GM23248 (cell line): Measurements from ENCODE around the gene UBE3D. TPM values are rescaled to one million over a fixed set of nuclear protein-coding genes. Genes with fewer than 3 reads are reported as not detected.
A peak's percentile ranks its signal among the peaks of the same experiment; 100 is the strongest.

ENCODE experiments used
- DNase-seq: peaks from one replicate; pipeline ENCODE4 v3.0.0-alpha.2; 2015
- H2AFZ ChIP-seq: fragments of 200-600 bp; sonication (generic); 2 replicates; pipeline ENCODE4 v1.6.1; 2016; ENCODE audit warnings: antibody characterized with exemption
- H3F3A ChIP-seq: fragments of 200-600 bp; sonication (generic); 2 replicates; pipeline ENCODE4 v1.6.1; 2016; ENCODE audit warnings: mild to moderate bottlenecking, antibody characterized with exemption, mixed run types; ENCODE audit not compliant: insufficient read depth
- H3K27ac ChIP-seq: fragments of 200-600 bp; sonication (generic); 2 replicates; pipeline ENCODE4 v1.5.1; 2016; ENCODE audit warnings: mild to moderate bottlenecking
- H3K27me3 ChIP-seq: fragments of 200-600 bp; sonication (generic); replicated peaks from 2 replicates; pipeline ENCODE4 v1.6.1; 2016; ENCODE audit warnings: mild to moderate bottlenecking; ENCODE audit not compliant: insufficient read depth
- H3K36me3 ChIP-seq: fragments of 200-600 bp; sonication (generic); 2 replicates; pipeline ENCODE4 v1.6.1; 2016; ENCODE audit warnings: low read depth, mild to moderate bottlenecking
- H3K4me1 ChIP-seq: fragments of 200-600 bp; sonication (generic); 2 replicates; pipeline ENCODE4 v1.6.1; 2016; ENCODE audit warnings: mild to moderate bottlenecking; ENCODE audit not compliant: insufficient read depth
- H3K4me2 ChIP-seq: fragments of 200-600 bp; sonication (generic); one replicate; pipeline ENCODE4 v1.6.1; 2016; ENCODE audit warnings: mild to moderate bottlenecking; ENCODE audit not compliant: unreplicated experiment
- H3K4me3 ChIP-seq: fragments of 200-600 bp; sonication (generic); 2 replicates; pipeline ENCODE4 v1.5.1; 2016; ENCODE audit warnings: mild to moderate bottlenecking
- H3K79me2 ChIP-seq: fragments of 200-600 bp; sonication (generic); 2 replicates; pipeline ENCODE4 v1.6.1; 2016; ENCODE audit warnings: mild to moderate bottlenecking; ENCODE audit not compliant: insufficient read depth
- H3K9ac ChIP-seq: fragments of 200-600 bp; sonication (generic); 2 replicates; pipeline ENCODE4 v1.6.1; 2016; ENCODE audit warnings: mild to moderate bottlenecking
- H3K9me2 ChIP-seq: fragments of 200-600 bp; sonication (generic); 2 replicates; pipeline ENCODE4 v1.6.1; 2016; ENCODE audit warnings: mixed run types, mild to moderate bottlenecking, moderate library complexity; ENCODE audit not compliant: insufficient read depth
- H3K9me3 ChIP-seq: fragments of 200-600 bp; sonication (generic); one replicate; pipeline ENCODE4 v1.6.1; 2017; ENCODE audit warnings: low read depth
- H4K20me1 ChIP-seq: fragments of 200-600 bp; sonication (generic); 2 replicates; pipeline ENCODE4 v1.6.0; 2016; ENCODE audit not compliant: insufficient read depth
- EZH2 ChIP-seq: fragments of 200-600 bp; sonication (generic); IDR thresholded peaks from 2 replicates; pipeline ENCODE4 v1.6.1; 2018; ENCODE audit warnings: antibody characterized with exemption, mild to moderate bottlenecking; ENCODE audit not compliant: insufficient read depth, poor library complexity, severe bottlenecking
- EZH2phosphoT487 ChIP-seq: fragments of 200-600 bp; sonication (generic); IDR thresholded peaks from 2 replicates; pipeline ENCODE4 v1.6.1; 2018; ENCODE audit warnings: antibody characterized with exemption, moderate library complexity, mild to moderate bottlenecking, low read depth; ENCODE audit not compliant: insufficient read depth
- WGBS, 2 experiments: methylation state at CpG; one replicate each; pipeline ENCODE4 v1.1.6; 2015 to 2017; ENCODE audit warnings: low lambda C conversion rate in 2 of 2, low coverage in 1 of 2; ENCODE audit errors: missing lambda C conversion rate in 2 of 2; 5-methylcytosine and 5-hydroxymethylcytosine counted together
- in situ Hi-C: fragments of 300-500 bp; cut with MboI; formaldehyde crosslinking; loops from 2 replicates; pipeline ENCODE4 v1.15.0; 2020
- polyA plus RNA-seq: library from polyadenylated mRNA; unstranded; fragments of >200 nt; fragmentation: Nextera tagmentation; extraction: Ambion mirVana; gene quantifications from 2 replicates; pipeline ENCODE4 v1.2.1, GENCODE V29; 2016
- total RNA-seq: library from RNA; depleted of rRNA; stranded (reverse); fragments of >200 nt; shearing (Covaris generic); gene quantifications from 2 replicates; pipeline ENCODE4 v1.2.3, GENCODE V29; 2014

UBE3D gene
- total and polyA plus RNA-seq, 2 experiments from 2014 or later = 2.1 to 6.9 TPM

- Histone ChIP-seq H3K9me2 (no peaks in the 10 kb centered on the region), H3K9me3 (no peaks in the 10 kb centered on the region), H3K4me2 (no peak overlapping the region), H3K4me3 (no peak overlapping the region), H3K27ac (no peak overlapping the region), H4K20me1 (no peaks in the 10 kb centered on the region), H3K4me1 (peaks cover 15% of the 10 kb centered on the region), H3K79me2 (no peaks in the 10 kb centered on the region), H3K9ac (no peak overlapping the region), H3F3A (peaks cover 13% of the 10 kb centered on the region; the same call in 1 of the 2 replicates), H3K36me3 (no peaks in the 10 kb centered on the region), H3K27me3 (no peaks in the 10 kb centered on the region), H2AFZ (no peak overlapping the region)
- in situ Hi-C loops = loop anchor here (5.0 to 25.0 kb wide), 2 partner anchors 696 to 811 kb away; partner anchors contain the start of genes IBTK and TPBG
- peak; percentile 75 for DNase-seq
- 19 to 21% methylated on average over 4 of the region's 4 CpGs for WGBS, 2 experiments
- TF ChIP-seq EZH2 (no peak), EZH2phosphoT487 (no peak)
Observed at GRCh38 chr6:83057705-83058321, 7.8 kb downstream of the UBE3D start.

- Histone ChIP-seq H2AFZ (peak overlapping the region; percentile 83), H3K4me1 (peaks cover 4% of the 10 kb centered on the region), H4K20me1 (no peaks in the 10 kb centered on the region), H3F3A (no peaks in the 10 kb centered on the region), H3K27me3 (no peaks in the 10 kb centered on the region), H3K36me3 (no peaks in the 10 kb centered on the region), H3K9me3 (no peaks in the 10 kb centered on the region), H3K27ac (no peak overlapping the region), H3K9ac (0 out of 2 replicates have a peak overlapping the region, but pooled peaks have one; percentile 6), H3K4me2 (peak overlapping the region; percentile 69), H3K9me2 (no peaks in the 10 kb centered on the region), H3K79me2 (no peaks in the 10 kb centered on the region), H3K4me3 (peak overlapping the region; percentile 23; the same call in 1 of the 2 replicates)
- in situ Hi-C loops = loop anchor here (5.0 to 25.0 kb wide), 2 partner anchors 693 to 808 kb away; partner anchors contain the start of genes IBTK and TPBG
- no peak for TF ChIP-seq EZH2phosphoT487
- TF ChIP-seq EZH2 = no peak
- DNase-seq = peak; percentile 69
- 3 to 5% methylated on average over 6 of the region's 6 CpGs for WGBS, 2 experiments
Observed at GRCh38 chr6:83055366-83055964, 10.2 kb downstream of the UBE3D start.

DNA sequence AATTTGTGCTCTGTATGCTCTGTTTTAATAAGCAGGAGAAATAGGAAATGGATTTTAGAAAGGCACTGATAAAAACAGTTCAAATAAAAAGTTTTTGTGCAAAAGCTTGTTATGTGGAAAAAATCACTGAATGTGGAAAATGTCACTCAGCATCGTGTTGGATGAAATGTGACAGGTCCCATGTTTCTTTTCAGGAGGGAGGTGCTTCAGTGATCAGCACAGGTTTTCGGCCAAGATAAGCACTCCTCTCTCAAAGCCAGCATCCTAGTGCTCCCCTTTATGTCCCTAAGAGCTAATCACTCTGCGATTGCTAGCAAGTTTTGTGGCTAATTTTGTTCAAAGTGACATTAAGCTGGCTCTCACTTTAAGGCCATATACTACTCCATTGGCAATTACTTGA is 12.0 kb downstream of the UBE3D start:
- Histone ChIP-seq H3K4me2 (no peak overlapping the region), H3F3A (no peaks in the 10 kb centered on the region), H3K9me2 (no peaks in the 10 kb centered on the region), H3K4me3 (no peak overlapping the region), H3K79me2 (no peaks in the 10 kb centered on the region), H3K27me3 (no peaks in the 10 kb centered on the region), H3K9ac (no peak overlapping the region), H3K9me3 (no peaks in the 10 kb centered on the region), H4K20me1 (no peaks in the 10 kb centered on the region), H2AFZ (no peak overlapping the region), H3K27ac (no peak overlapping the region), H3K4me1 (peaks cover 4% of the 10 kb centered on the region), H3K36me3 (no peaks in the 10 kb centered on the region)
- no peak for DNase-seq
- 97 to 98% methylated on average over 3 of the region's 3 CpGs for WGBS, 2 experiments
- in situ Hi-C loops = loop anchor here (25.0 kb wide), 1 partner anchor 691 kb away; the partner anchor contains the start of gene TPBG
- TF ChIP-seq EZH2phosphoT487 (no peak), EZH2 (no peak)

GRCh38 chr6:83051377-83052172 is 14.1 kb downstream of the UBE3D start:
- H2AFZ ChIP-seq = no peak overlapping the region
- no peak for TF ChIP-seq EZH2phosphoT487
- TF ChIP-seq EZH2 = no peak
- WGBS, 2 experiments = 51 to 59% methylated on average over 5 of the region's 5 CpGs
- peaks cover 4% of the 10 kb centered on the region for H3K4me1 ChIP-seq
- no peak overlapping the region for H3K27ac ChIP-seq
- H3K36me3 ChIP-seq = no peaks in the 10 kb centered on the region
- H3K9me2 ChIP-seq = no peaks in the 10 kb centered on the region
- H3K9me3 ChIP-seq = no peaks in the 10 kb centered on the region
- no peaks in the 10 kb centered on the region for H3F3A ChIP-seq
- H3K9ac ChIP-seq = no peak overlapping the region
- H3K27me3 ChIP-seq = no peaks in the 10 kb centered on the region
- in situ Hi-C loops = loop anchor here (25.0 kb wide), 1 partner anchor 689 kb away; the partner anchor contains the start of gene TPBG
- no peak for DNase-seq
- H3K79me2 ChIP-seq = no peaks in the 10 kb centered on the region
- H4K20me1 ChIP-seq = no peaks in the 10 kb centered on the region
- no peak overlapping the region for H3K4me3 ChIP-seq
- no peak overlapping the region for H3K4me2 ChIP-seq
